Activated T-helper 1 cell treated with anti-CD3 and anti-CD28 coated beads, Interleukin-12 subunit alpha, Interleukin-12 subunit beta, Interleukin-2, Interleukin-4 antibody, amounts not matched to agents 30 ng/mL and 10 ng/mL and 1 ng/mL, durations not matched to agents 14 hours and 24 hours and 36 hours (primary cell): ENCODE data around the gene PRKCA. TPM values are rescaled to one million over a fixed set of nuclear protein-coding genes. Genes with fewer than 3 reads are reported as not detected.
"Not testable (repeated sequence)": the region's sequence is repeated elsewhere in the genome, so short reads cannot be mapped to it uniquely, and the experiment has no call there.

Experiments
- DNase-seq: peaks from one replicate; pipeline ENCODE4 v3.0.0; 2021; ENCODE audit warnings: low spot score
- H3K27ac Mint-ChIP-seq: one replicate; pipeline ENCODE4 v1.8.0; 2021; ENCODE audit warnings: mild to moderate bottlenecking, mixed read lengths
- H3K27me3 Mint-ChIP-seq: one replicate; pipeline ENCODE4 v1.8.0; 2022; ENCODE audit warnings: mild to moderate bottlenecking, moderate library complexity, mixed read lengths; ENCODE audit not compliant: insufficient read depth
- H3K36me3 Mint-ChIP-seq: one replicate; pipeline ENCODE4 v1.8.0; 2021; ENCODE audit warnings: low read depth, mixed read lengths
- H3K4me1 Mint-ChIP-seq: one replicate; pipeline ENCODE4 v1.8.0; 2021; ENCODE audit warnings: low read depth, mixed read lengths
- H3K4me3 Mint-ChIP-seq: one replicate; pipeline ENCODE4 v1.8.0; 2021; ENCODE audit warnings: mild to moderate bottlenecking, moderate library complexity, mixed read lengths
- H3K9me3 Mint-ChIP-seq: one replicate; pipeline ENCODE4 v1.8.0; 2021; ENCODE audit warnings: mixed read lengths
- intact Hi-C: fragments of 100-400 bp; cut with micrococcal nuclease; formaldehyde crosslinking; loops from one replicate; pipeline ENCODE4 v1.15.1; 2024
- total RNA-seq: library from RNA; stranded (reverse); gene quantifications from 2 replicates; pipeline ENCODE4 v1.2.3, GENCODE V29; 2022

Gene PRKCA
- total RNA-seq, 1 donor from 2014 or later, result 157 TPM

DNA sequence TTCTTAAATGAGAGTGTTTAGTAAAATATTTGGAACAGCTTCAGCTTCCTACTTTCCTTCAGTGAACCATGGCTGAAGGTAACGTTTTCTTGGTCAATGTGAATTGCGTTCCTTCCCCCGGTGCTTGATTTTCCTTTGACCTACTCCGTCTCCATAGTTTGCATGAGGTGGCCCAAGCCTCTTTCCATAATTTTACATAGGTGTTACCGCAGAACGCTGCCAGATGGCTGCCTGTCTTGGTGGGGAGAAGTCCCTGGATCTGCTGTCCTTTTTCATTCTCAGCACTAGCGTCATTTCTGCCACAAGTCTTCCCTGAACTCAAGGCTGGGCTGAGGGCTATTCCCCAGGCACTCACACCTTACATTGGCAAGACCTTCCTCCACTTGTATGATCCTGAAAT is 178.4 kb downstream of the PRKCA start:
- H3K9me3 Mint-ChIP-seq, result peaks cover 15% of the 10 kb centered on the region
- no peak overlapping the region for H3K4me3 Mint-ChIP-seq
- no peak overlapping the region for H3K27ac Mint-ChIP-seq
- H3K36me3 Mint-ChIP-seq, result peaks cover 20% of the 10 kb centered on the region
- H3K4me1 Mint-ChIP-seq, result peaks cover 32% of the 10 kb centered on the region
- no peaks in the 10 kb centered on the region for H3K27me3 Mint-ChIP-seq
- DNase-seq, result no peak
- intact Hi-C loops, result no loop called here

DNA sequence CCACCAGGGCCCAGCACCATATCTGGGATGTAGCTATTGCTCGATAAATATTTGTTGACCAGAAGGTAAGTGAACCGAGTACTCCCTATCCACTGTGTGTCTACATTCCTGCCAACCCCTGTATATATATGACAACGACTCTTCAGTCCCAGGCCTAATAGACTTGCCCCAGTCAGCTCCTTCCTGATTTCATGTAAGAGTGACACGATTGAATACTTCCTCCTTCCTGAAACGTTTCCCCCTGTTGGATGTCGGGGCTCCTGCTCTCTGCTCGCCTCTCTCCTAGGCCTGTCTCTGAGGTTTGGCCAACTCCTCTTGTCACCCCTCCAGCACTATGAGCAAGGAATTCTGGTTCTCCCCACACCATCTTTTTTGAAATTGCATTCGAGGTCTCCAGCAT is 178.9 kb downstream of the PRKCA start:
- no peak overlapping the region for H3K4me3 Mint-ChIP-seq
- no peak overlapping the region for H3K27ac Mint-ChIP-seq
- peaks cover 15% of the 10 kb centered on the region for H3K9me3 Mint-ChIP-seq
- H3K4me1 Mint-ChIP-seq, result peaks cover 33% of the 10 kb centered on the region
- DNase-seq, result no peak
- peaks cover 20% of the 10 kb centered on the region for H3K36me3 Mint-ChIP-seq
- intact Hi-C loops, result no loop called here
- no peaks in the 10 kb centered on the region for H3K27me3 Mint-ChIP-seq

DNA sequence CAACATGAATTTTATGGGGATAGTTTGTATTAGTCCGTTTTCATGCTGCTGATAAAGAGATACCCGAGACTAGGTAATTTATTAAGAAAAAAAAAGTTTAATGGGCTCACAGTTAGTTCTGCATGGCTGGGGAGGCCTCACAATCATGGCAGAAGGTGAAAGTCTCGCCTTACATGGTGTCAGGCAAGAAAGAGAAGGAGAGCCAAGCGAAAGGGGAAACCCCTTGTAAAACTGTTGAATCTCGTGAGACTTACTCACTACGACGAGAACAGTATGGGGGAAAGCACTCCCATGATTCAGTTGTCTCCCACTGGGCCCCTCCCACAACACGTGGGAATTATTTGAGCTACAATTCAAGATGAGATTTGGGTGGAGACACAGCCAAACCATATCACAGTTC is 181.5 kb downstream of the PRKCA start:
- Mint-ChIP-seq H3K27me3 (no peaks in the 10 kb centered on the region), H3K27ac (no peak overlapping the region), H3K4me3 (no peak overlapping the region), H3K9me3 (peaks cover 8% of the 10 kb centered on the region), H3K36me3 (peaks cover 17% of the 10 kb centered on the region), H3K4me1 (peaks cover 48% of the 10 kb centered on the region)
- no peak for DNase-seq
- intact Hi-C loops, result no loop called here

DNA sequence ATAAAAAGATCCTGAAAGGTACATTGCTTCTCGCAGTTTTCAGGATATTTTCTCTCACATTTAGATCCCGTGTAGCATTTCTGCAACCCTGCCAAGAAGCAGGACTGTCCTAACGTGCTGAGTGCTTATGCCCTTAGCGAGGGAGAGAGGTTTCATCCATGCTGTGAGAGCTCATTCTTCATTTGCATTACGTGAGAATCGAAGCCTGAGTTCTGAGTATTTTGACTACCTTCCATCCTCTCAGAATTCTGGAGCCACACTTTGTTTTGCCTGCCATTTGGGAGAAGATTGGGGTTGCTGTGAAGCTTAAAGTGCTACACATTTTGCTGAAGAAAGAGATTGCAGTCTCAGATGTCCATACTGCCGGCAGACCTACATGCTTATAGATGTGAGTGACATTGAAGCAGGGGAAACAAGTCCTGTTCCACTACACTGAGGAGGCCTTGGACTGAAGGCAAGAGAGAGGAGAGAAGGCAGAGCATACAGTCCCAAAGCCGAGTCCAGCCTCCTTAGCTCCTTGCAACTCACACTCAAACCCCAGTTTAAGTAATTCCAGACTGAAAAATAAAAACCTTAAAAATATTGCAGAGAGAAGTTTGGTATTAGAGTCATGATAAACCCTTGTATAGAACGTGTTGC is 183.0 kb downstream of the PRKCA start:
- Mint-ChIP-seq H3K4me1 (peaks cover 50% of the 10 kb centered on the region), H3K27me3 (no peaks in the 10 kb centered on the region), H3K27ac (peak overlapping the region; percentile 22), H3K4me3 (no peak overlapping the region), H3K9me3 (no peaks in the 10 kb centered on the region), H3K36me3 (peaks cover 9% of the 10 kb centered on the region)
- DNase-seq, result no peak
- intact Hi-C loops, result no loop called here

DNA sequence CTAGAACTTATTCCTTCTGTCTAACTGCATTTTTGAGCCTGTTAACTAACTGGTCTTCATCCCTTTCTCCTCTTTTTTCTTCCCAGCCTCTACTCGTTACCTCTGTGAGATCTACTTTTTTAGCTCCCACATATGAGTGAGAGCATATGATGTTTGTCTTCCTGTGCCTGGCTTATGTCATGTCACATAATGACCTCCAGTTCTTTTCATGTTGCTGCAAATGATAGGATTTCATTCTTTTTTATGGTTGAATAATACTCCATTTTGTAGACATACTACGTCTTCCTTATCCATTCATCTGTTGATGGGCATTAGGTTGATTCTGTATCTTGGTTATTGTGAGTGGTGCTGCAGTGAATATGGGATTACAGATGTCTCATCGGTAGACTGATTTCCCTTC is 184.7 kb downstream of the PRKCA start:
- Mint-ChIP-seq H3K4me3 (no peak overlapping the region), H3K27ac (no peak overlapping the region)

DNA sequence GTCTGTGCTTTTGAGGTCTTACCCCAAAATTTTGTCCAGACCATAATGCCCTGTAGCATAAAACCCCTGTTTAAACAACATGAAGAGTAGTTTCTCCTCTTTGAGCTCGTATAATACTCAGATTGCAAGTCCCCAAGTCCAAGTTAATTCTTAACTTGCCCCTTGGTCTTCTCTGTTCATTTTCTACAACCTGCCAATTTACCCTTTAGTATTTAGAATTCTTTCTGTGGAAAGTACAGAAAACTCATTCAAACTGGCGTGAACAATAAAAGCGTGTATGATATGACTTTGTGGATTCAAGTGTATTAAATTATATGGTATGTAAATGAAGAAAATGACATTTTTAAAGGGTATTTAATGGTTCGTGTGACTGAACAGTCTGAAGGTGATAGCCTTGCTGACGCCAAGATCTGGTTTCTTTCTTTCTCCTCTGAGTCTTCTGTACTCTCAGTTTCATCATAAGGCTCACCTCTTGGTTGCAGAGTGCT is 185.6 kb downstream of the PRKCA start:
- no peaks in the 10 kb centered on the region for H3K27me3 Mint-ChIP-seq
- DNase-seq, result no peak
- no peaks in the 10 kb centered on the region for H3K9me3 Mint-ChIP-seq
- intact Hi-C loops, result no loop called here
- no peak overlapping the region for H3K27ac Mint-ChIP-seq
- no peak overlapping the region for H3K4me3 Mint-ChIP-seq
- H3K4me1 Mint-ChIP-seq, result peaks cover 60% of the 10 kb centered on the region
- H3K36me3 Mint-ChIP-seq, result peaks cover 9% of the 10 kb centered on the region

More for the DNA sequence above, 184.7 kb downstream of the PRKCA start:
- Mint-ChIP-seq H3K36me3 (peaks cover 9% of the 10 kb centered on the region), H3K4me1 (peaks cover 60% of the 10 kb centered on the region), H3K27me3 (no peaks in the 10 kb centered on the region), H3K9me3 (no peaks in the 10 kb centered on the region)
- intact Hi-C loops, result no loop called here
- no peak for DNase-seq

DNA sequence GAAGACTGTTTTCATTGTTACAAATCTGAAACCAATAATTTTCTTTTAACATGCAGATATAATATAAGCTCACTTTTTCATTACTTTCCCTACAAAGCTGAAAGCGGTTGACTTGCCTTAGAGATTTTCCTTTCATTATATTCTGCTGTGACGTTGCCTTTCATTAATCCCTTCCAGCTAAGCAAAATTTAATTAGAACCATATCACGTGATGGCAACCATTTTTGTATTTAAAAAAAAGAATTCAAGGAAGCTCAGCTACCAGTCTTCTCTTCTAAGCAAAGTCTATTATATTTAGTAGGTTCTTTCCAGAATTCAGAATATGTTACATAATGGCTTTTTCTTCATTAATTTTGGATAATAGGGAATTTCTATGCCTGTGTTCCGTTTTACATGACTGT is 186.5 kb downstream of the PRKCA start:
- DNase-seq, result no peak
- Mint-ChIP-seq H3K9me3 (no peaks in the 10 kb centered on the region), H3K4me1 (peaks cover 68% of the 10 kb centered on the region), H3K27ac (no peak overlapping the region), H3K4me3 (no peak overlapping the region), H3K27me3 (no peaks in the 10 kb centered on the region), H3K36me3 (peaks cover 10% of the 10 kb centered on the region)
- intact Hi-C loops, result no loop called here

DNA sequence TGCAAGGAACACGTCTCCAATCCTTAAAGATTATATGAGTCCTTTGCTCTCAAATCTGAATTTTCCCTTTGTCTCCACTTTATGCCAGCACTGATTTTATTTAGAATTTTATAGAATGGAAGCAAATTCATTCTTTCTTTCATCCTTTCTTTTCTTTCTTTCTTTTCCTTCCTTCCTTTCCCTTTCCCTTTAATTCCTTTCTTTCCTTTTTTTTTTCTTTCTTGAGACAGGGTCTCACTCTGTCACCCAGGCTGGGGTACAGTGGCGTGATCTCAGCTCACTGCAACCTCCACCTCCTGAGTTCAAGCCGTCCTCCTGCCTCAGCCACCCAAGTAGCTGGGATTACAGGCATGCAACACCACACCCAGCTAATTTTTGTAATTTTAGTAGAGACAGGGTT is 187.2 kb downstream of the PRKCA start:
- H3K27me3 Mint-ChIP-seq, H3K4me3 Mint-ChIP-seq, H3K9me3 Mint-ChIP-seq, H3K27ac Mint-ChIP-seq, DNase-seq, intact Hi-C loops: not testable (repeated sequence)
- H3K36me3 Mint-ChIP-seq, result peaks cover 17% of the 10 kb centered on the region
- peaks cover 74% of the 10 kb centered on the region for H3K4me1 Mint-ChIP-seq

DNA sequence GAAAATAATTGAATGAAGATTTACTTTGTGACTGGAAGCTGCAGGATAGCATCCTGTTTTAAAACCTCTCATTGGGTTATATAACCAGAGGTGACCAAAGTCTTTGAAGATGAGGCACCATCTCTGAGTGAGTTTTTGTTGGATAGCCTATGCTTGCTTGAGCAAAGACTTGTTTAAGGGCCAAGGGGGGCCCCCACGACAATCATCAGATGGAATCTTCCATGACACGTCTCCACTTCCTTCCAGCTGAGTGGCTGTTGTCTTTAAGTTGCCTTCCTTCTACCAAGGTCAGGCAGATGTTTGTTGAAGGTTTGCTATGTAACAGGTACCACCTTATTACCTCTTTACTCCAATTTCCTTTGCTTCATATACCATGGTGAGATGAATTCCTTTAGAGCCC is 188.8 kb downstream of the PRKCA start:
- Mint-ChIP-seq H3K4me3 (no peak overlapping the region), H3K27ac (peak overlapping the region; percentile 87), H3K4me1 (peaks cover 68% of the 10 kb centered on the region), H3K9me3 (no peaks in the 10 kb centered on the region), H3K36me3 (peaks cover 24% of the 10 kb centered on the region), H3K27me3 (no peaks in the 10 kb centered on the region)
- intact Hi-C loops, result loop anchor here (10.0 kb wide), 1 partner anchor 54 kb away; no protein-coding TSS in a partner anchor
- peak; percentile 7 for DNase-seq

DNA sequence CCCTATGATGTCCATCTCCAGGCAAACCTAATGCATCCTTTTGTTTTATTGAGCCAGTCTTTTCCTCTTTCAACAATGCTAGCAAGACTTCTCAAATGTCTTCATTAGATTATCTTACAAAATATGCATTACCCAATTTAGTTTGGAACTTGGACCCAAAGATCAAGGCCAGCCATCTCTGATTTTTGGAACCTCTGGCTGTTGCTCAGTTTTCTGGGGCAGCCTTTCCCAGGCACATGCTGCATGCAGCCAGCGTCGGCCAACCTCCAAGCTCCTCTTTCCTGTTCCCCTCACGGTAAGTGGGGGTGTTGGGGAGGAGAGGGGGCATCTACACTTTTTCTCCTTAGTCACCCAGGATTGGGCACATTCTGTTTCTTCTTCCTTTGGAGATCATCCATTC is 189.3 kb downstream of the PRKCA start:
- Mint-ChIP-seq H3K4me1 (peaks cover 68% of the 10 kb centered on the region), H3K36me3 (peaks cover 21% of the 10 kb centered on the region), H3K4me3 (no peak overlapping the region), H3K27ac (peak overlapping the region; percentile 87), H3K27me3 (no peaks in the 10 kb centered on the region), H3K9me3 (no peaks in the 10 kb centered on the region)
- no peak for DNase-seq
- intact Hi-C loops, result loop anchor here (10.0 kb wide), 1 partner anchor 53 kb away; no protein-coding TSS in a partner anchor

DNA sequence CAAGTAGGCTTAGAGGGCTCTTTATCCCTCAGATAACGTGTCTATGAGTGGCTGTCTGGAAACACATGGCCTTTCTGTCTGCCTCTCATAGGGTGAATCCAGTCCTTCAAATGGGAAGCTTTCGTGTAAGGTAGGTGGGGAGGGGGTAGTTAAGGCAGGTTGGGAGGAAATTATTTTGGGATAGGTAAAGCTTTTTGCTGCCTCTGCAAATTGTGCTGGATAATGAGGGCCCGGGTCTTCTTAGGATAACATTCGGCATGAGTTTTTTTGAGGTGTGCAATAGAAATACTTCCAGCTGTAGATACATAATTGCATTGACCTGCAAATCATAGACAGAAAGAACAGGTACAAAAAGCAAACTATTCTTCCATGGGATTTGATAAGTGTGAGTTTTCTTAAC is 189.7 kb downstream of the PRKCA start:
- Mint-ChIP-seq H3K27me3 (no peaks in the 10 kb centered on the region), H3K9me3 (no peaks in the 10 kb centered on the region), H3K4me3 (no peak overlapping the region), H3K36me3 (peaks cover 21% of the 10 kb centered on the region), H3K4me1 (peaks cover 66% of the 10 kb centered on the region), H3K27ac (peak overlapping the region; percentile 35)
- no peak for DNase-seq
- intact Hi-C loops, result loop anchor here (10.0 kb wide), 1 partner anchor 53 kb away; no protein-coding TSS in a partner anchor

DNA sequence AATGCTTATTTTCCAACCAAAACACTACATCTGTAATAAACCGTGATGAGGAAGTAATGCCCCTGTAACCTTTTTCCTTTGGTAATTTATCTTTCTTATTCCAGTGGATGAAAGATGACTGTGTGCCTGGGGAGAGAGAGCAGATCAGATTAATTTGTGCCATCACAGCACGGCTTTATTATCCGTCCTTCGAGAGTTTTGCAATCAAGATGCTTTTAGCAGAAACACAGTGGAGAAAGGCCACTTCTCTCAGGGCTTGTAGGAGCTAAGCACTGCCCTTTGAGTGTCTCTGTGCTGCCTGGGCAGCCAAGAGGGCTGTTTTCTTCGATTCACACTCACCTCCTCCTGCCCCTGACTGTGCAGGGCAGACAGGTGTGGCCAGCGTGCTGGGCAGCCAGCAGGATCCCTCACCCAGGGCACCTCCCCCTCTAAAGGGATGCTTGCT is 190.2 kb downstream of the PRKCA start:
- no peak overlapping the region for H3K4me3 Mint-ChIP-seq
- H3K27ac Mint-ChIP-seq, result peak overlapping the region; percentile 35
- intact Hi-C loops, result loop anchor here (10.0 kb wide), 1 partner anchor 52 kb away; no protein-coding TSS in a partner anchor
- no peaks in the 10 kb centered on the region for H3K27me3 Mint-ChIP-seq
- H3K9me3 Mint-ChIP-seq, result no peaks in the 10 kb centered on the region
- peaks cover 61% of the 10 kb centered on the region for H3K4me1 Mint-ChIP-seq
- DNase-seq, result no peak
- H3K36me3 Mint-ChIP-seq, result peaks cover 21% of the 10 kb centered on the region

DNA sequence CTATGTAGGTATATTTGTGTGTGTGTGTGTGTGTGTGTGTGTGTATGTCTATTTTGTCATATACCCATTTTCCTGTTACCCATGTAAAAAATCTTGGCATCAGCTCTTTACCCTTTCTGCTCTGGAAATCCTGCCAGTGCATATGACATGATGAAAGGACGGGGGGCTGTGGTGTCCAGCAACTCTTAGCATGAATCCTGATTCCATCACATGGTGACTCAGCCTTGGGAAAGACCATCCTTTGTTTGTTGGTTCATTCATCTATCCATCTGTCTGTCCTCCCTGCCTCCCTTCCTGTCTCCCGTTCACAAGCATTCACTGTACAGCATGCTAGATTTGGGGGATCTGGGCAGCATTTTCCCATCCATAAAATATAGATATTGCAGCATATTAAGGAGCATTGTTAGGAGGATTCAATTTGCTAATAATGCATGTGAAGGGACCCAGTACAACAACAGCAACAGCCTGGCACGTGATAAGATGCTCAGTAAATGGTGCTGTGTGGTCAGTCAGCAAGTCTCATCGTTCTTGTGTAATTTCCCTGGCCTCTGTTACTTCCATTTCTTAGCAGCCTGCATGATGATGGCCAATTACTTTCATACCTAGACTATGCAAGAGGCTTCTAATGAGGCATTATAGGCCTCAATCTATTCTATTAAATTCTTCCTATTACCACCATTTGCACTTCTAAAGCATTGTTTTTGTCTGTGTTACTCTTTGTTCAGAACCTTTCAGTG is 191.0 kb downstream of the PRKCA start:
- intact Hi-C loops, result loop anchor here (1.0 to 10.0 kb wide), 2 partner anchors 16 to 51 kb away; no protein-coding TSS in a partner anchor
- peak overlapping the region; percentile 71 for H3K27ac Mint-ChIP-seq

More for the DNA sequence above, 191.0 kb downstream of the PRKCA start:
- no peaks in the 10 kb centered on the region for H3K9me3 Mint-ChIP-seq
- H3K36me3 Mint-ChIP-seq, result peaks cover 26% of the 10 kb centered on the region
- DNase-seq, result no peak
- H3K4me3 Mint-ChIP-seq, result no peak overlapping the region
- peaks cover 52% of the 10 kb centered on the region for H3K4me1 Mint-ChIP-seq
- no peaks in the 10 kb centered on the region for H3K27me3 Mint-ChIP-seq
